NCI-H2081 treated with DMSO at 0.1 percent for 48 hours (cell line): ENCODE data around the gene SACS.
"Not testable (repeated sequence)": the region's sequence is repeated elsewhere in the genome, so short reads cannot be mapped to it uniquely, and the experiment has no call there.

ENCODE experiments used
- DNase-seq: peaks from one replicate; lab custom pipeline; 2025; lab: John Stamatoyannopoulos, UW

Gene SACS

DNA sequence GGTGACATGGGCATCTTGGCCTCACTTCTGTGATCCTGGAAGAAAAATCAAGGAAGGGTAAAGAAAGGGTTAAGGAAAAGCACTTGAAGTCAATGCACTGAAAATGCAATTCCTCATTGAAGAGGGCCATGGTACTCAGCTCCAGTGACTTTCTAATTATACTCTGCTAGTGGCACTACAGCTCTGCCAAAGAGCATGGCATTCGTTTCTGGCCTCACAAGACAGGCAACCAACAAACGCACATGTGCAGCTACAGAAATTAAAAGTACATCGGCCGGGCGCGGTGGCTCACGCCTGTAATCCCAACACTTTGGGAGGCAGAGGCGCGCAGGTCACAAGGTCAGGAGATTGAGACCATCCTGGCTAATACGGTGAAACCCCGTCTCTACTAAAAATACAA lies 21.8 kb downstream of the SACS start:
- DNase-seq, result no peak

DNA sequence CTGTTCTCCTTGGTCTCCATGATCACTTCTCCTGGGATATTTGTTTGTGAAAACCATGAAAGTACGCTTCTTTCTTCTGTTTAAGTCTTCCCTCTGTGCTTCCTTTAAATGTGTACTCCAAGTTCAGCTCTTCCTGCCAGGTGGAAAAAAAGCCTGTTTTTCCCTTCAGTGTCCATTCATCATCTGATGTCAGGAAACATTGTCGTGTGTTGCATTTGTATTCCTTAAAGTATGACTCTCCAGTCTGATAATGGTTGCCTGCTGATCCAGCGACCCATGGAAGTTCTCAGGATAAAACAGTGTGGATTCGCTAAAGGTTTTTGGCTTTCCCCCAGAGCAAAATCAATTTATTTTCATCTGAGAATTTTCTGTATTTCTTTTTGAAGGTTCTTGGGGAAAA lies 22.3 kb downstream of the SACS start:
- no peak for DNase-seq

DNA sequence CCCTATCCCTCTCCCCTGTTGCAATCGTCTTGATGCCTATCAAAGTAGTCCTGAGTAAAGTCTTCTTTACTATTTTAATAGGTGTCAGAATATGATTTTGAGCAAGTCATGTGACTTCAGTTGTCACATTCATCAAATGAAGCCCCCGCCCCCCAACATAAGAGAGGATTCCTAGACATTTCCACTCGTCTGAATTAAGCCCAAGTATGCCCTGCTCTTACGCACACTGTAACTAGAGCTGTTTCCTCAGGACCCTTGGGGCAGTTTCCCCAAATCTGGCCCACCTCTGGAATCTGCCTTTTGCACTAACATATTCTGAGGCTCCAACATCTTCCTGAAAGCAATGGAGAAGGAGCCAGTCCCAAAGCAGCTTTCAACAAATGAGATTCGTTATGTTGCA lies 25.5 kb downstream of the SACS start:
- DNase-seq, result no peak

DNA sequence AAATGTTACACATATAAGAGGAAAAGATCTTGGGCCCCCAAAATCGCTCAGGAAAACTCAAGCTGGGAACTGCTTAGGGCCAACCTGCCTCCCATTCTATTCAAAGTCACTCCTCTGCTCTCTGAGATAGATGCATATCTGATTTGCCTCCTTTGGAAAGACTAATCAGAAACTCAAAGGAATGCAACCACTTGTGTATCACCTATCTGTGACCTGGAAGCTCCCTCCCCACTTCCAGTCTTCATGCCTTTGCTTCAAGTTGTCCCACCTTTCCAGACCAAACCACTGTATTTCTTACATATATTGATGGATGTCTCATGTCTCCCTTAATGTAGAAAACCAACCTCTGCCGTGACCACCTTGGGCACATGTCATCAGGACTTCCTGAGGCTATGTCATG lies 32.3 kb downstream of the SACS start:
- DNase-seq, result not testable (repeated sequence)

DNA sequence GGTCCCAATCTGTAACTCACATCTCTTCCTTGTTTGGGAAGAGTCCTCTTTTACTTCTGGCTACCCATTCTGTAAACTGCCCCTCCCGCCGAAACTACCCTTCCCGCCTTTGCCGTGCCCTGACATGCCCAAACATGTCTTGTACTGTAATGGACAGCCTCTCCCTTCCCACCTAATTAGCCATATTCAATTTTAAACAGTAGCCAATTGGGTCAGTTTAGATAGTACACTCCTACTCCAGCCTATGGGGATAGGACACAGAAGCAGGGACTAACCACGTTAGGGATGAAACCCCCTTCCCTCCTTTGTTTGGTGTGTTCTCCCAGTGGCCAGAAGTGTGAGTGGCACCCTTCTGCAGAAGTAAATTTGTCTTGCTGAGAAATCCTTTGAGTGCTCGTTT lies 34.2 kb downstream of the SACS start:
- DNase-seq, result no peak

DNA sequence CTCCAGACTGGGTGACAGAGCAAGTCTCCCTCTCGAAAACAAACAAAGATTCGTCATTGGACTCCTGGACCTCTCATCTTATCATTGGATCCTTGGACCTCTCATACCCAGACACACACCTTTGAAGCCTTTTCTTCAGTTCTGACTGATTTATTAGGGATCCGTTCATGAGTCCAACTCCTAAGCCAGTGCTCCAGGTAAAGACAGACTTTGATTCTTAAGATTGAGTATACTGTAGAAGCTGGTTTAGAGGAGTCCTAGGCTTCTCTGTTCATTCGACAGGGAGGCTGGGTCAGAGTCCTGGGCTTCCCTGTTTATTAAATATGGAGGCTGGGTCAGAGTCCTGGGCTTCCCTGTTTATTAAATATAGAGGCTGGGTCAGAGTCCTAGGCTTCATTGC lies 38.7 kb downstream of the SACS start:
- no peak for DNase-seq

DNA sequence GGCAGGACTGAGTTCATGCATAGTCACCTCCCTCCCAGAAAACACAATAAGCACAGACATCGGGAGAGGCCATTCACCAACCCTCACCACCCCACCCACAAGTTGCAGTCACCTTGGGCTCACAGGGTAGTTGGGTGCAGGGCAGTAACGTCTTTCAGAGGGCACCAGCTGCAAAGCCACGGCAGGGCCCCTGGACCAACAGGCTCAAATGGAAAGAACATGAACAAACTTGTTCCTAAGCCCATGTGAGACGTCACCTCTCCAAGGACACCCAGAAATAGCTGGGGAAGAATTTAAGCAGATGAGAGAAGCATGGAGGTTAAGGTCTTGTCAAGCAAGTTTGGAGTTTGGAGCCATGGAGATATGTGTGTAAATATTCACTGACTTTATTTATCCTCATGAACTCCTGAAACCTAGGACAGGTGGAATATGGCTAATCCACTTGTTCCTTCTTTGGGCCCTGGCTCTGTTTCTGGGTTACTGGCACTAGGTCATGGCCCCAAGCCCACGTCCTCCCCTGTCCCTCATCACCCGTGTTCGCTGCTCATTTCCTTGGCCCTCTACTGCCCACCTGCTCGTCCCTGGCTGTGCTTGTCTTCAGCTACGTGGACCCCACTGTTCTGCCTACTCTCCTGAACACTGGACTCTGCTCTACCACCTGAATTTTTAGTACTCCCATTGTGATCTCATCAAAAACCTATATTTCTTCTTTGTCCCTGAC lies 40.4 kb downstream of the SACS start:
- DNase-seq, result no peak

DNA sequence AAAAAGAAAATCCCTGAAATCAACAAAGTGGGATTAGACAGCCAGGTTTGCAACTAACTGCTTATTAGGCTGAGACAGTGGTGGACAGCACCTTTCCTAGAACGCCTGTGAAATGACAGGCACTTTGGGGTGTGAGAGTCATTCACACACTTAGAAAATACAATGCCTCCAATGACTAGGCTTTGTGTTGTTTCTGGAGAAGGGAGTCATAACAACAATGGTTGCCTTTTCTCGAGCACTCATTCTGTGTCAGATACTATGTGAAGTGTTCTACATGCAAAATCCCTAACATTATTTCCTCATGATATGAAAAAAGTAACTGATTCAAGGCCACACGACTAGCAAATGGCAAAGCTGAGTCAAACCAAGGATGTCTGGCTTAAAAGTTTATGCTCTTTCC lies 41.2 kb downstream of the SACS start:
- no peak for DNase-seq

DNA sequence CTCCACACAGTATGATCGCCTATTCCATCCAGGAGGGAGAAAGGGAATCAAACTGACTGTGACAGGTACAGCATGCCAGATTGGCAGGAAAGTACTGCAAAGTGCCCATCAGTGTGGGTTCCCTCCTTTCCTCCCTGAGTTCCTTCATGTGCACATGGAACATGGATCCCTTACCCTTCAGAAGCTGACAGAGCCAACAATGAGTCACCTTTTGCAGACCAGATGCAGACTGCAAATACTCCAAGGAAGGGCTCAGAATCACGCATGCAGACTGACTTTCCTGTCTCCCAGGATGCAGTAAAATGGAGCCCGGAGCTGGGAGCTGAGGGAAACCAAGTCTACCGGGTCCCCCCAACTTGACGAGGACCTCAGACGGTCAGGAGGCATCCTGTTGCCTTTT lies 41.8 kb downstream of the SACS start:
- DNase-seq, result no peak

DNA sequence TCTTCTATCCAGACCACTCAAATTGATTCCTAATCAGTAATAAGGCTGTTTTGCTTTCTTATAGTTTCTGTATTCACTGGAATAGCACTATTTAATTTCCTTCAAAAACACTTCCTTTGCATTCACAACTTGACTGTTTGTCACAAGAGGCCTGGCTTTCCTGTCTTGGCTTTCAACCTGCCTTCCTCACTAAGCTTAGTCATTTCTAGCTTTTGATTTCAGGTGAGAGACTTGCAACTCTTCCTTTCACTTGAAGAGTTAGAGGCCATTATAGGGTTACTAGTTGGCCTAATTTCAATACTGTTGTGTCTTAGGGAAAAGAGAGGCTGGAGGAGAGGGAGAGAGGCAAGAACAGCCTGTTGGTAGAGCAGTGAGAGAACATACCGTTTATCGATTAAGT lies 47.0 kb downstream of the SACS start:
- no peak for DNase-seq

DNA sequence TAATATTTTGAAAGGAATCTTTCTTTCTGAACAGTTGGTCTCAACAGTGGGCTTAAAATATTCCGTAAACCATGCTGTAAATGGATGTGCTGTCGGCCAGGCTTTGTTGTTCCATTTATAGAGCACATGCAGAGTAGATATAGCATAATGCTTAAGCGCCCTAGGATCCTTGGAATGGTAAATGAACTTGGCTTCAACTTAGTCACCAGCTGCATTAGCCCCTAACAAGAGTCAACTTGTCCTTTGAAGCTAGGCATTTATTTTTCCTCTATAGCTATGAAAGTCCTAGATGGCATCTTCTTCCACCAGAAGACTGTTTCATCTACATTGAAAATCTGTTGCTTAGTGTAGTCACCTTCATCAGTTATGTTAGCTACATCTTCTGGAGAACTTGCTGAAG lies 47.6 kb downstream of the SACS start:
- DNase-seq, result no peak

DNA sequence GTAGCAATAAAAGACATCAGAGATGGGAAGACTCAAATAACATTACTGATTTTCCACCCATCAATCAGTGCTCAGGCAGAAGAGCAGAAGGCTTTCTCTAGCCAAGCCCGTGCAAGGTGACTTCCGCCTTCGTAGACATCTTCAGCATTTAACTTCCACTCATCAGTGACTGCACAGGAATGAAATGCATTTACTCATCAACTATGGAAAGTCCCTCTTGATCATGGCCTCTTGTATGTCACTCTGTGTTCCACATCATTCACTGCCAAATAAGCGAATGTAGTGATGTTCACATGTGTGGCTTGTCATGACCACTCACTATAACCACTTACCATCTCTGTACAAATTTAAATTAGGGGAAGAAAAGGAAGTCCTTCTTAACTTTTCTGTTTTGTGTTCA lies 49.4 kb downstream of the SACS start:
- DNase-seq, result no peak

DNA sequence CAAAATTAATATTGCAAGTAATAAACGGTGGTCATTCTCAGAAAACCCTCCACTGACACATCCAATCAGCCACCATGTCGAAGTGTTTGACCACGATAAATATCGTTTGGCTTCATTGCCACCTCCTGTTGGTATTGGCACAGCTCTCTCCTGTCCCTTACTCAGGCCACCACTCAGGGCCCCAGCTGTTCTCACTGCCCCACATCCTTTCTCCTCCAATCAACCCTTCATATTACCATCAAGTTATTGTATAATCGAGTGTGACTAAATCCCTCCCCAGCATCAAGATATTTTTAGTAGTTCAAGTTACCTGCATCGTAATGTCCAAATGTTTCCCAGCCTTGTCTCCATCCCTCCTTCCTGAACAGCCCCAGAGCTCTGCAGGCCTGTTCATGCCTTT lies 50.4 kb downstream of the SACS start:
- DNase-seq, result no peak

DNA sequence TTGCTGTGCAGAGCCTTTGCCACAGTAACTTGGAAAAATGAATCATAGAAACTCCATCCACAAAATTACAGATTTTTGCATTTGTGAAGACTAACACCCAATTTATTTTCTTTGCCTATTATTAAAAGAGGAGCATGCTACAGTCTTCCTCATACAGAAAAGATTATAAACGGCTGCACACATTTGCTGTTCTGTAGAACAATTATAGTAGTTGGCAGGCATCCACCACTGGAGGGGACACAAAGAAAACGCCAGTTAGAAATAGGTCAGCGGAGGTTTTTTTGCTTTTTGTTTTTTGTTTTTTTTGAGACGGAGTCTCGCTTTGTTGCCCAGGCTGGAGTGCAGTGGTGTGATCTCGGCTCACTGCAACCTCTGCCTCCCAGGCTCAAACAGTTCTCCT lies 51.6 kb downstream of the SACS start:
- no peak for DNase-seq

DNA sequence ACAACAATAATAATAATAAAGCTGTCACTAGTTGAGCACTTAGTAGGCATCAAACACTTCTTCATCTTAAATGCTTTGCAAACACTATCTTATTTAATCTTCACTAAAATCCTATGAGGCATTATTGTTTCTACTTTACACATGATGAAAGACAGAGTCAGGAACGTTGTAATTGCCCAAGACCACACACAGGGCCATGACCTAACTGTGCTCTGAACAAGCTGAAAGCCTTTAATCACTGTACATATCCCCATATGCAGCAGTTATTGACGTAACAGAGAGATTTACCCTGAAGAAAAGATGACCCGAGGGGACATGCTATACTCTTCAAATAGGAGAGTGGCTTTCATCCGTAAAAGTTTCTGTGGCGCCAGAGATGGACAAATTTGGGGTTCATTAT lies 53.0 kb downstream of the SACS start:
- no peak for DNase-seq

DNA sequence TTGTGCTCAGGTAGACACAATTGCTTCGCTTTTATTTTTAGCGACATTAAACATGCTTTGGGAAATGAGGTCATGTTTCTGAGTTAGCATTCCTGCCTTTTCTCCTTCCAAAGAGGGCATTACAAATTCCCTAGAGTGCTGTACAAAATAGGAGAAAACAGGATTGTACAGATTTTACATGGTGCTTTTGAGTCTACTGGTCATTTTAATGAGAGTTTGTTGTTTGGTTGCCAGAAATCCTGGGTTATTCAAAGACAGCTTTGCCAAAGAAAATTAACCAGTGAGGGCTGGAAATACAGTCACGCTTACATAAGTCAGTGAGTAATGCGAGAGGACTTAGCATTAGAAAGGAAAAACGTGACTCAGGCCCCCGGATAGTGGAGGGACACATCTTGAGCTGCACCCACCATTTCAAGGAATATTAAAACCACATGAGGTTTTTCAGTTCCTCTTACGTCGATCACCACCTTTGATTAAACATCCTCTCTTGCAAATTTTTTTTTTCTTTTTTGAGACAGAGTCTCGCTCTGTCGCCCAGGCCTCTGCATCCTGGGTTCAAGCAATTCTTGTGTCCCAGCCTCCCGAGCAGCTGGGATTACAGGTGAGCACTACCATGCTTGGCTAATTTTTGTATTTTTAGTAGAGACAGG lies 55.4 kb downstream of the SACS start:
- DNase-seq, result no peak

DNA sequence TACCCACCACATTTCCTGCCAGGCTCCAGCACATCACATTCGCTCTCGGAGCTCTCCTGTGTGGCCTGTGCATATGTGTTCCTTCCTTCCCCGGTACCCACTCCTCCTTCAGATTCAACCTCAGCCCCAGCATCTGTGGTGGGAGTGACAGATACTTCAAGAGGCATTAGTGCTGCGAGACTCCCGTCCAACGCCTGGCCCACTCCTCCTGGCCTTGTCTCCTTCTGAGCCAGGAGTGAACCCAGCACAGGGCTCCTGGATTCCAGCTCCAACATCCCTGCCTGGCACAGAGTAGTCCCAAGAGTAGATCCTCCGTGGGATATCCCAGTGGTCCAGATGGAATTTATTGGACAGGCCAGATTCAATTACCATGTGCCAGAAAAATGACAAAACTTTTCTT lies 55.9 kb downstream of the SACS start:
- no peak for DNase-seq

DNA sequence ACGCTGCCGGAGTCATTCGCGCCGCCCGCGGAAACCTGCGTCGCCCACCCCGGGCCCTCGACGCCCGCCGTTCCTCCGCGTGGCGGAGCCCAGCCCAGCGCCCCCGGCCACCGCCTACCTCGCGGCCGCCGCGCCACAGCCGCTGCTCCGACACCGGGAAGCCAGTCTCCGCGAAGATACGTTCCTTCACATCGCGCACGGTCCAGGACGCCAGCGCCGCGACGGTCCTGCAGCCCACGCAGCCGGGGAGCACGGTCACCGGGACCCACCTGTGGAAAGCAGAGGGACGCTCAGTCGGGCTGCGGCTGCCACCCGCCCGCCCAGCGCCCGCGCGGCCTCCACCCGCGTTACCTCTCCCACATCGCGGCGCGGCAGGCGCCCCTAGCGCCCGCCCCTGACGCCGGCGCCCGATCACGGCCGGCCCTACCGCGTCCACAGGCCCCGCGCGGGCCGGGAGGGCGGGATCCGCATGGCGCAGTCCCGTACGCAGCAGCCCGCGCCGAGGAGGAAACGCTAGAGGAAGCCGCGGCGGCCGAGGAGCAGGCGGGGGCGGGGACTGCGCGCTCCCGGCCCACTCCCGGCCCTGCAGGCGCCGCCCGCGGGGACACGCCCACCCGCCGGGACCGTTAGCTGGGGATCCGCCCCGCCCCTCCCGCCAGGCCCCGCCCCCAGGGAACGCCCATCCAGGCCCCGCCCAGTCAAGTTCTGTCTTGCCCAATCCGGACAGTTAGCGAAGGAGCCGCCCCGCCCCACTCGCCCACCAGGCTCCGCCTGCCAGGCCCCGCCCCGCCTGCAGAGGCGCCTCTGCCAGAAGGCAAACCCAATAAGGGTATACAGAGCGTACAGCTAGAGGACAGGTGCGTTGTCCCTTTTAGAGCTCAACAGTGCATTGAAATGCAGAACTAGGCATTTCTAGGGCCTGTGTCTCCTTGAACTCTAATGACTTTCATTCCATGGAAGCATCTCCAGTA lies 58.2 kb downstream of the SACS start:
- DNase-seq, result peak; percentile 5

DNA sequence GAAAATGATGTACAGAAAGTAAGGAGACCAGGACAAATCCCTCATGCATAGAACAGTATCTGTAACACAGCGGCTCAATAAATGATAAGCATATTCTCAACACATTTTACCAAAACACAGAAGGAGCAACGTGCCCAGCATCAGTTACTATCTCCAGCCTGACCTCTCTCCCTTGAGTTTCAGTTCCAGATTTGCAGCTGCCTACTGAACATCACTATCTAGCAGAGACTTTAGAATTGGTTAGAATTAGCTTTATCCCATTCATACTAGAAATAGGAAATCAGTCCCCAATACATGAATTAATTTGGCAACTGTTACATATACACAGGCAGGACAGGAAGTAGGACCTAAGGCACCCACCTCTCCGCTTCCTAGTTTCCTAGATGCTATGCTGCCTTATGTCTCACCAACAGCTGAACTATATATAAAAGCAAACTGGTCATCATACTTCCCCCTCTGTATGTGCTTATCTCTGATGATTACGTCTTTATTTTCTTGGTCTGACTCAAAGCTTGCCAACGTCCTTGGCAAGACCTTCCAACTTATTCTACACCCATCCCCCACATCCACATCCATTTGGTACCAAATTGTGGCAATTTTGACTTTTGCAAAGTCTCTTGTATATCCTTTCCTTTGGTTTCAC lies 61.1 kb downstream of the SACS start:
- no peak for DNase-seq

DNA sequence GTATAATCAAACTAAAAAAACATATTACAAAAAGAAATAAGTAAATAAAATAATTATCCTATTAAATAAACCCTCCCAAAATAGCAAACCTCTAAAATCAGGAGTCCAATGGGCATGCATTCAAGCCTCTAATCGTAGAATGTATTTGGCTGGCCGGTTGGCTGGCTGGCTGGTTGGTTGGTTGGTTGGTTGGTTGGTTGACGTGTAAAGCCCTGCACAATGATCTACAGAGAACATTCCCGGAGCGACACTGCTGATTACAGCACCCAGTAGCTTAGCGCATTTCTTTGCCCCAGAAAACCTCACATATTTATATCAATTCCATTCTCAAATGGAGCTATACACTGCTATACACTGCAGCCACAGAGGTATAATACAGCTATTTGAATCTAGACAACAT lies 65.6 kb downstream of the SACS start:
- no peak for DNase-seq

DNA sequence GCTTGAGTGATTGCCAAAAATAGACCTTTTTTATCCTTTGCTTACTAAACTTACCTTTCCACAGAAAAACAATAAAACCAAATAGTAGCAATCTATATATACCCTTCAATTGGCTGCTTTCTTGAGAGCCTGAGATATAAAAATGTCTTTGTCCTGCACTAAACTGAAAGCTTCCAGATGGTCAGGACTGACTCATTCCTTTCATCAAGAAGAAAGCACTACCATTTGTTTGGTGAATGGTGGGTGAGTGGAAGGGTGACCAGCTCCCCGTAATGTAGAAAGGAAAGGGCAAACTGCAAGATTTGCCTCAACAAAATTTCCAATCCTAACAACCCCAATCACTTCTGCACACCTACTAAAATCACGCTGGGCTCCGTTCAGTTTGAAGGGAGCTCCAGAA lies 67.8 kb downstream of the SACS start:
- DNase-seq, result no peak

DNA sequence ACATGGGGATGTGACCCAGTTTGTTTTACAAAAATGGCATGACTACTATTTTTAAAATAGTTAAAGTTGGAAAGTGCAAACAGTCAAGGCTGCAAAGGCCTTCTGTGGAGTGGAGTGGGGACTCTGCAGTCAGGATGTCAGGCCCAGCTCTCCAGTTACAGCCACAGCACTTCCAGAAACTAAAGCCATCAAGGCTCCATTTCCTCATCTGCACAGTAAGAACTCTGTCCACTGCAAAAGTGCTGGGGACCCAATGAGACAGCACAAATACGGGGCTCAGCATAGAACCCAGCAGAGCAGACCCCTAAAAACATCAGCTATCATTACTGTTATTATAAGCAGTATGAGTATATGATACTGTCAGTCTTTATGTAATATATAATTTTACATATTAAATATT lies 73.6 kb downstream of the SACS start:
- no peak for DNase-seq

DNA sequence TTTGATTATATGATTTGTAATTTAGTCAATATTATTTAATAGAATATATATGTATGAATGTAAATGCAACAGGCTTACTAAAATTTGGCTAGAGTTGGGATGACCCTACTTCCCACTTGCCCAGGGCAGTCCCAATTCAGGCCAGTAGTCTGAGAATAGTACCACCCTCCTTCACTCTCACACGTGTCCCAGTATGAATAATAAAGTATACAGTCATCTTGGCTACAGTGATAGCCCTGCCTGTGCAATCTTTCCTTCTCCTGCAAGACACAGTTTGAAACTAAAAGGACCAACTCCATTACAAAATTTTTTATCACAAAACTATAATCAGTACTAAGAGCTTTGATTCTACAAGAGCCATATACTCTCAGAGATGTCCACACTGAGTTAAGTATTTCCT lies 76.2 kb downstream of the SACS start:
- DNase-seq, result no peak
